HL-60 (cell line): Measurements from ENCODE around the gene YWHAG.

Experiments
- POLR2AphosphoS5 ChIP-seq: IDR thresholded peaks from 2 replicates; pipeline ENCODE4 v1.6.1; 2012; ENCODE audit warnings: low read depth
- TF ChIP-seq, protein P1 (sequence below): IDR thresholded peaks from one replicate; pipeline ENCODE4 v1.5.1; 2011; ENCODE audit warnings: low read length, control low read depth, inconsistent platforms; ENCODE audit not compliant: insufficient read depth
- TF ChIP-seq, protein P2 (sequence below): IDR thresholded peaks from 2 replicates; pipeline ENCODE4 v1.6.1; 2012; ENCODE audit warnings: low read depth; ENCODE audit not compliant: insufficient replicate concordance

GRCh38 chr7:76368190-76368589 lies 9.4 kb upstream of the YWHAG start:
- TF ChIP-seq, protein P1, sequence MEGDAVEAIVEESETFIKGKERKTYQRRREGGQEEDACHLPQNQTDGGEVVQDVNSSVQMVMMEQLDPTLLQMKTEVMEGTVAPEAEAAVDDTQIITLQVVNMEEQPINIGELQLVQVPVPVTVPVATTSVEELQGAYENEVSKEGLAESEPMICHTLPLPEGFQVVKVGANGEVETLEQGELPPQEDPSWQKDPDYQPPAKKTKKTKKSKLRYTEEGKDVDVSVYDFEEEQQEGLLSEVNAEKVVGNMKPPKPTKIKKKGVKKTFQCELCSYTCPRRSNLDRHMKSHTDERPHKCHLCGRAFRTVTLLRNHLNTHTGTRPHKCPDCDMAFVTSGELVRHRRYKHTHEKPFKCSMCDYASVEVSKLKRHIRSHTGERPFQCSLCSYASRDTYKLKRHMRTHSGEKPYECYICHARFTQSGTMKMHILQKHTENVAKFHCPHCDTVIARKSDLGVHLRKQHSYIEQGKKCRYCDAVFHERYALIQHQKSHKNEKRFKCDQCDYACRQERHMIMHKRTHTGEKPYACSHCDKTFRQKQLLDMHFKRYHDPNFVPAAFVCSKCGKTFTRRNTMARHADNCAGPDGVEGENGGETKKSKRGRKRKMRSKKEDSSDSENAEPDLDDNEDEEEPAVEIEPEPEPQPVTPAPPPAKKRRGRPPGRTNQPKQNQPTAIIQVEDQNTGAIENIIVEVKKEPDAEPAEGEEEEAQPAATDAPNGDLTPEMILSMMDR, result no peak
- TF ChIP-seq, protein P2, sequence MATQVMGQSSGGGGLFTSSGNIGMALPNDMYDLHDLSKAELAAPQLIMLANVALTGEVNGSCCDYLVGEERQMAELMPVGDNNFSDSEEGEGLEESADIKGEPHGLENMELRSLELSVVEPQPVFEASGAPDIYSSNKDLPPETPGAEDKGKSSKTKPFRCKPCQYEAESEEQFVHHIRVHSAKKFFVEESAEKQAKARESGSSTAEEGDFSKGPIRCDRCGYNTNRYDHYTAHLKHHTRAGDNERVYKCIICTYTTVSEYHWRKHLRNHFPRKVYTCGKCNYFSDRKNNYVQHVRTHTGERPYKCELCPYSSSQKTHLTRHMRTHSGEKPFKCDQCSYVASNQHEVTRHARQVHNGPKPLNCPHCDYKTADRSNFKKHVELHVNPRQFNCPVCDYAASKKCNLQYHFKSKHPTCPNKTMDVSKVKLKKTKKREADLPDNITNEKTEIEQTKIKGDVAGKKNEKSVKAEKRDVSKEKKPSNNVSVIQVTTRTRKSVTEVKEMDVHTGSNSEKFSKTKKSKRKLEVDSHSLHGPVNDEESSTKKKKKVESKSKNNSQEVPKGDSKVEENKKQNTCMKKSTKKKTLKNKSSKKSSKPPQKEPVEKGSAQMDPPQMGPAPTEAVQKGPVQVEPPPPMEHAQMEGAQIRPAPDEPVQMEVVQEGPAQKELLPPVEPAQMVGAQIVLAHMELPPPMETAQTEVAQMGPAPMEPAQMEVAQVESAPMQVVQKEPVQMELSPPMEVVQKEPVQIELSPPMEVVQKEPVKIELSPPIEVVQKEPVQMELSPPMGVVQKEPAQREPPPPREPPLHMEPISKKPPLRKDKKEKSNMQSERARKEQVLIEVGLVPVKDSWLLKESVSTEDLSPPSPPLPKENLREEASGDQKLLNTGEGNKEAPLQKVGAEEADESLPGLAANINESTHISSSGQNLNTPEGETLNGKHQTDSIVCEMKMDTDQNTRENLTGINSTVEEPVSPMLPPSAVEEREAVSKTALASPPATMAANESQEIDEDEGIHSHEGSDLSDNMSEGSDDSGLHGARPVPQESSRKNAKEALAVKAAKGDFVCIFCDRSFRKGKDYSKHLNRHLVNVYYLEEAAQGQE, result no peak
- TF ChIP-seq POLR2AphosphoS5, result no peak
